H1 (cell line): ENCODE measurements around the gene CHST10. TPM values are rescaled to one million over a fixed set of nuclear protein-coding genes. Genes with fewer than 3 reads are reported as not detected.

ENCODE experiments used
- CTCF ChIA-PET: fragments of 300-600 bp; sonication (Branson Sonifier 250); formaldehyde crosslinking; loops from one replicate; lab custom pipeline; 2021; ENCODE audit not compliant: partially characterized antibody; lab: Charles Lee
- POLR2A ChIA-PET: fragments of 300-600 bp; sonication (Branson Sonifier 250); formaldehyde crosslinking; loops from one replicate; lab custom pipeline; 2021; ENCODE audit warnings: inconsistent platforms; ENCODE audit not compliant: partially characterized antibody; lab: Charles Lee
- DNase-seq, 2 experiments: peaks; one replicate each; pipeline versions ENCODE4 v3.0.0 to v3.0.0-alpha.2; 2010 to 2022; ENCODE audit warnings: low spot score in 2 of 2, low read depth in 1 of 2, mixed read lengths in 1 of 2
- FAIRE-seq: peaks from 2 replicates; lab custom pipeline; 2011; peaks lifted over from hg19 to GRCh38; lab: Jason Lieb, UNC
- H2AFZ ChIP-seq: 2 replicates; pipeline ENCODE4 v1.8.1; 2012; ENCODE audit warnings: low read length, inconsistent platforms
- H2AK5ac ChIP-seq: 2 replicates; pipeline ENCODE4 v1.6.1; 2013; ENCODE audit warnings: low read depth, low read length
- H2BK120ac ChIP-seq: replicated peaks from 2 replicates; pipeline ENCODE3; 2013; ENCODE audit warnings: low read depth, low read length, inconsistent platforms
- H2BK12ac ChIP-seq: 2 replicates; pipeline ENCODE4 v1.6.1; 2013; ENCODE audit warnings: low read depth, low read length
- H2BK15ac ChIP-seq: 2 replicates; pipeline ENCODE4 v1.6.1; 2013; ENCODE audit warnings: low read length
- H2BK20ac ChIP-seq: 2 replicates; pipeline ENCODE4 v1.6.1; 2013; ENCODE audit warnings: low read length
- H2BK5ac ChIP-seq: 2 replicates; pipeline ENCODE4 v1.6.1; 2013; ENCODE audit warnings: low read depth, low read length
- H3K14ac ChIP-seq: 2 replicates; pipeline ENCODE4 v1.6.1; 2013; ENCODE audit warnings: inconsistent platforms; ENCODE audit not compliant: insufficient read length
- H3K18ac ChIP-seq: 2 replicates; pipeline ENCODE4 v1.6.1; 2013; ENCODE audit warnings: low read length; ENCODE audit errors: extremely low read depth
- H3K23ac ChIP-seq: 2 replicates; pipeline ENCODE4 v1.6.1; 2013; ENCODE audit warnings: inconsistent platforms; ENCODE audit not compliant: insufficient read length
- H3K23me2 ChIP-seq: 2 replicates; pipeline ENCODE4 v1.6.1; 2013; ENCODE audit warnings: low read depth, low read length
- H3K27ac ChIP-seq: 2 replicates; pipeline ENCODE4 v1.6.1; 2011; ENCODE audit warnings: low read depth, low read length, inconsistent platforms
- H3K27me3 ChIP-seq, 4 experiments: replicated peaks in 1 of 4; 1 replicate in 1 of 4; 2 replicates in 3 of 4; pipeline versions ENCODE4 v1.6.1 to v1.8.1; 2011 to 2013; ENCODE audit warnings: low read length in 3 of 4, mild to moderate bottlenecking in 3 of 4, inconsistent platforms in 2 of 4, mixed read lengths in 2 of 4, moderate library complexity in 1 of 4; ENCODE audit not compliant: control insufficient read depth in 3 of 4, insufficient read depth in 3 of 4; ENCODE audit errors: extremely low read depth in 1 of 4
- H3K36me3 ChIP-seq, 4 experiments: 2 replicates each; pipeline versions ENCODE4 v1.6.1 to v1.8.1; 2011 to 2013; ENCODE audit warnings: mild to moderate bottlenecking in 4 of 4, low read length in 3 of 4, moderate library complexity in 2 of 4, control low read depth in 1 of 4, inconsistent platforms in 1 of 4; ENCODE audit not compliant: insufficient read depth in 4 of 4, control insufficient read depth in 2 of 4
- H3K4ac ChIP-seq: replicated peaks from 2 replicates; pipeline ENCODE3; 2013; ENCODE audit warnings: low read length, low read depth, mixed read lengths, inconsistent platforms; ENCODE audit not compliant: insufficient read length
- H3K4me1 ChIP-seq, 4 experiments: replicated peaks in 1 of 4; 1 replicate in 1 of 4; 2 replicates in 3 of 4; pipeline versions ENCODE4 v1.6.1 to v1.8.1; 2011 to 2013; ENCODE audit warnings: low read length in 3 of 4, inconsistent platforms in 2 of 4, mixed read lengths in 1 of 4; ENCODE audit not compliant: insufficient read depth in 4 of 4, control insufficient read depth in 3 of 4
- H3K4me2 ChIP-seq, 2 experiments: 2 replicates each; pipeline versions ENCODE4 v1.6.1 to v1.8.1; 2011 to 2013; ENCODE audit warnings: low read depth in 2 of 2, low read length in 2 of 2, control low read depth in 1 of 2, inconsistent platforms in 1 of 2, mild to moderate bottlenecking in 1 of 2; ENCODE audit not compliant: insufficient read depth in 1 of 2
- H3K4me3 ChIP-seq, 4 experiments: fragments of 200-600, 300-600 bp in 1 of 4; sonication (generic), shearing (Covaris generic), sonication (Bioruptor Twin) in 1 of 4; 2 replicates each; pipeline versions ENCODE4 v1.5.1 to v1.8.1; 2011 to 2016; ENCODE audit warnings: low read length in 4 of 4, low read depth in 3 of 4, control low read depth in 2 of 4, inconsistent platforms in 2 of 4, mild to moderate bottlenecking in 2 of 4, mixed read lengths in 1 of 4, moderate library complexity in 1 of 4; ENCODE audit not compliant: insufficient read depth in 2 of 4; ENCODE audit errors: extremely low read depth in 1 of 4
- H3K56ac ChIP-seq: replicated peaks from 2 replicates; pipeline ENCODE3; 2013; ENCODE audit warnings: low read depth, mild to moderate bottlenecking, mixed read lengths, low read length, inconsistent platforms; ENCODE audit not compliant: insufficient read length
- H3K79me1 ChIP-seq: 2 replicates; pipeline ENCODE4 v1.6.1; 2013; ENCODE audit warnings: low read depth, low read length, control low read depth
- H3K79me2 ChIP-seq, 2 experiments: 2 replicates each; pipeline versions ENCODE4 v1.6.1 to v1.8.1; 2012 to 2013; ENCODE audit warnings: low read length in 2 of 2, mild to moderate bottlenecking in 2 of 2, inconsistent platforms in 1 of 2; ENCODE audit not compliant: insufficient read depth in 2 of 2, control insufficient read depth in 1 of 2
- H3K9ac ChIP-seq, 4 experiments: replicated peaks in 1 of 4; 1 replicate in 1 of 4; 2 replicates in 3 of 4; pipeline versions ENCODE4 v1.6.1 to v1.8.1; 2011 to 2013; ENCODE audit warnings: low read depth in 3 of 4, low read length in 3 of 4, control low read depth in 2 of 4, mild to moderate bottlenecking in 2 of 4, moderate library complexity in 2 of 4, inconsistent platforms in 1 of 4; ENCODE audit errors: extremely low read depth in 1 of 4
- H3K9me3 ChIP-seq, 2 experiments: 2 replicates each; pipeline versions ENCODE4 v1.6.1 to v1.8.1; 2012 to 2013; ENCODE audit warnings: mild to moderate bottlenecking in 2 of 2, moderate library complexity in 2 of 2, control low read depth in 1 of 2, inconsistent platforms in 1 of 2, low read depth in 1 of 2, low read length in 1 of 2, mixed read lengths in 1 of 2; ENCODE audit not compliant: insufficient read depth in 2 of 2
- H4K20me1 ChIP-seq, 2 experiments: replicated peaks in 1 of 2; 2 replicates each; pipeline versions ENCODE3 to v1.8.1; 2011 to 2013; ENCODE audit warnings: inconsistent platforms in 2 of 2, low read length in 2 of 2, mild to moderate bottlenecking in 1 of 2; ENCODE audit not compliant: insufficient read depth in 2 of 2, control insufficient read depth in 1 of 2
- H4K5ac ChIP-seq: 2 replicates; pipeline ENCODE4 v1.6.1; 2013; ENCODE audit warnings: low read length, low read depth, mixed read lengths, inconsistent platforms; ENCODE audit not compliant: insufficient read length
- H4K8ac ChIP-seq: 2 replicates; pipeline ENCODE4 v1.8.0; 2013; ENCODE audit warnings: mild to moderate bottlenecking, moderate library complexity, low read length, inconsistent platforms; ENCODE audit not compliant: insufficient read depth; ENCODE audit errors: extremely low read depth
- H4K91ac ChIP-seq: replicated peaks from 2 replicates; pipeline ENCODE3; 2013; ENCODE audit warnings: low read length, mixed read lengths, inconsistent platforms; ENCODE audit not compliant: insufficient read length
- ATF2 ChIP-seq: IDR thresholded peaks from 2 replicates; pipeline ENCODE4 v1.6.1; 2012; ENCODE audit warnings: low read length, inconsistent platforms
- CREB1 ChIP-seq: IDR thresholded peaks from 2 replicates; pipeline ENCODE4 v1.6.1; 2012; ENCODE audit warnings: inconsistent platforms
- EGR1 ChIP-seq: IDR thresholded peaks from 2 replicates; pipeline ENCODE4 v1.6.1; 2011; ENCODE audit warnings: low read depth, low read length, borderline replicate concordance
- EP300 ChIP-seq, 2 experiments: IDR thresholded peaks; 1 replicate in 1 of 2; 2 replicates in 1 of 2; pipeline ENCODE4 v1.6.1; 2011 to 2012; ENCODE audit warnings: low read depth in 2 of 2, low read length in 2 of 2, mild to moderate bottlenecking in 2 of 2, borderline replicate concordance in 1 of 2, inconsistent platforms in 1 of 2, moderate library complexity in 1 of 2
- GTF2F1 ChIP-seq: IDR thresholded peaks from 2 replicates; pipeline ENCODE4 v1.6.1; 2012; ENCODE audit warnings: low read depth, low read length, improper control_type of control experiment, borderline replicate concordance
- KDM4A ChIP-seq: IDR thresholded peaks from one replicate; pipeline ENCODE4 v1.7.1; 2012; ENCODE audit warnings: low read depth, mild to moderate bottlenecking, moderate library complexity, low read length, inconsistent platforms; ENCODE audit not compliant: severe bottlenecking
- PHF8 ChIP-seq: fragments of 200-600 bp; sonication (generic); conservative IDR thresholded peaks from 2 replicates; pipeline ENCODE4 v1.7.1; 2012; ENCODE audit warnings: low read depth, mild to moderate bottlenecking, inconsistent platforms, low read length, moderate library complexity
- SRF ChIP-seq: IDR thresholded peaks from 2 replicates; pipeline ENCODE4 v1.6.1; 2011; ENCODE audit warnings: mild to moderate bottlenecking, low read depth, low read length, moderate library complexity
- TAF7 ChIP-seq: optimal IDR thresholded peaks from 2 replicates; pipeline ENCODE3; 2011; ENCODE audit warnings: low read depth, mild to moderate bottlenecking, inconsistent platforms, low read length, moderate library complexity, borderline replicate concordance
- TCF12 ChIP-seq: IDR thresholded peaks from 2 replicates; pipeline ENCODE4 v1.6.1; 2011; ENCODE audit warnings: low read depth, mild to moderate bottlenecking, low read length
- USF2 ChIP-seq: IDR thresholded peaks from 2 replicates; pipeline ENCODE4 v1.6.1; 2011; ENCODE audit warnings: low read length, improper control_type of control experiment
- WGBS, 2 experiments: shearing (Covaris generic) in 1 of 2; methylation state at CpG; one replicate each; pipeline versions ENCODE4 v1.1.6 to v1.1.7; 2013 to 2015; ENCODE audit warnings: low lambda C conversion rate in 2 of 2, mixed read lengths in 2 of 2, inconsistent platforms in 1 of 2, low coverage in 1 of 2, missing lambda C conversion rate in 1 of 2; ENCODE audit not compliant: insufficient replicate concordance in 2 of 2, insufficient coverage in 1 of 2, insufficient read length in 1 of 2; ENCODE audit errors: extremely low coverage in 1 of 2, missing lambda C conversion rate in 1 of 2; 5-methylcytosine and 5-hydroxymethylcytosine counted together
- polyA plus RNA-seq, 7 experiments: library from polyadenylated mRNA; depleted of rRNA in 3 of 7; stranded (reverse) in 5 of 7; unstranded in 2 of 7; fragments of >200 nt in 5 of 7; fragments of 200-250 nt in 2 of 7; gene quantifications; 1 replicate in 5 of 7; 2 replicates in 1 of 7; 4 replicates in 1 of 7; pipeline versions ENCODE4 v1.2.1 to v1.2.3, GENCODE V29; 2011 to 2013; ENCODE audit warnings: missing spikeins in 2 of 7, mixed read lengths in 2 of 7
- total RNA-seq: library from RNA; stranded (reverse); fragmentation: NEBNext Ultra II Directional; extraction: Animal tissue kit (Norgen Biotek cat#: 25700); gene quantifications from 2 replicates; pipeline ENCODE4 v1.2.1, GENCODE V29; 2021

CHST10 gene
- total and polyA plus RNA-seq, 2 of the 8 experiments (the other 6 are each of a cell fraction or from before 2014, with no cell fraction given) = 27.3 to 29.1 TPM

GRCh38 chr2:100429726-100430125, 12.3 kb upstream of the CHST10 start:
- Histone ChIP-seq H4K5ac (no peak overlapping the region), H2BK15ac (no peak overlapping the region), H3K27ac (no peak overlapping the region), H3K4me3 (no peak overlapping the region), H3K4ac (no peak overlapping the region), H3K36me3 (no peaks in the 10 kb centered on the region), H3K23ac (no peak overlapping the region), H3K79me1 (no peaks in the 10 kb centered on the region), H3K4me2 (no peak overlapping the region), H3K4me1 (no peaks in the 10 kb centered on the region), H2BK12ac (no peak overlapping the region), H4K91ac (no peak overlapping the region), H2BK20ac (no peak overlapping the region), H4K20me1 (no peaks in the 10 kb centered on the region), H3K14ac (no peak overlapping the region), H3K18ac (no peak overlapping the region), H3K9me3 (peaks cover 0 to 7% of the 10 kb centered on the region in 2 experiments; a peak in 2 of 4 replicates), H4K8ac (no peak overlapping the region), H2AFZ (no peak overlapping the region), H3K79me2 (no peaks in the 10 kb centered on the region), H2BK120ac (no peak overlapping the region), H3K27me3 (no peaks in the 10 kb centered on the region), H2BK5ac (no peak overlapping the region), H3K23me2 (no peaks in the 10 kb centered on the region), H2AK5ac (no peak overlapping the region), H3K9ac (no peak overlapping the region), H3K56ac (no peak overlapping the region)
- ChIA-PET CTCF (interaction anchor here (1.0 kb wide), 1 partner anchor 41 kb away, joined by 3 read pairs; no protein-coding TSS in a partner anchor), POLR2A (no interaction called here)
- DNase-seq (no peak), FAIRE-seq (no peak)
- WGBS, 2 experiments = 94% methylated on average over 1 of the region's 1 CpG; no CpG with 5 or more reads in 1 of the 2 experiments
- no peak for TF ChIP-seq PHF8
- no peak for TF ChIP-seq TCF12
- TF ChIP-seq CREB1 = no peak
- TF ChIP-seq ATF2 = no peak
- no peak for TF ChIP-seq USF2
- no peak for TF ChIP-seq SRF
- no peak for TF ChIP-seq TAF7
- TF ChIP-seq EGR1 = no peak
- no peak for TF ChIP-seq KDM4A
- TF ChIP-seq GTF2F1 = no peak
- no peak for TF ChIP-seq EP300 (IDR thresholded peaks at IDR 0.05; ENCODE audit: borderline replicate concordance in 1 of 2, low read depth in 2 of 2, low read length in 2 of 2)
